ENCODE data around the gene STK31.
"Not testable (repeated sequence)": the region's sequence is repeated elsewhere in the genome, so short reads cannot be mapped to it uniquely, and the experiment has no call there.

The STK31 gene

DNA sequence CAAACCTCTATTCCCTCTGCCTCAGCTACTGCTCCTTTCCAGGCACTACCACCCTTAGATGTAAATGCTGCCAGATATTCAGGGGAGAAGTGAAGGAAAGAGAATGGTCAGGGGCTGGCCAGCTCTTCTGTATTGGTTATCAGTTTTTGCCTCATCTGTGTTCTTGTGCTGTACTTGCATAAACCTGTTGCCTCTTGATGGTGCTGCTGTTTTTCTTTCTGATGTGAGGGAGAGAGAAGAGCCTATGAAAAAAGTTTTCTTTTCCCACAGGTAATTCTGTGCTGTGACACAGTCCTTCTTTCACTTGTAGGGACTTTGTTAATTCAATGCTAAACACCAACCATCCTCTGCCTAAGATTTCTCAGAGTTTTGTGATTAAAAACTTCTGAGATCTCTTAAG is 57.5 kb downstream of the STK31 start:
- no peak for DNase-seq (ENCODE audit: low read depth)
- no peak for TF ChIP-seq CTCF (IDR thresholded peaks at IDR 0.05; ENCODE audit: low read depth, low read length, missing control alignments)
- H3K4me3 ChIP-seq (ENCODE audit: low read depth, low read length), result no peak overlapping the region

- H3K4me3 ChIP-seq (ENCODE audit: low read depth, low read length), result no peak overlapping the region
- DNase-seq (ENCODE audit: low read depth), result no peak
- no peak for TF ChIP-seq CTCF (IDR thresholded peaks at IDR 0.05; ENCODE audit: low read depth, low read length, missing control alignments)
These were observed 58.0 kb downstream of the STK31 start for GRCh38 chr7:23768022-23768421.

GRCh38 chr7:23779185-23779800 is 69.3 kb downstream of the STK31 start:
- not testable (repeated sequence) for DNase-seq (ENCODE audit: low read depth)

GRCh38 chr7:23783115-23783514 is 73.1 kb downstream of the STK31 start:
- no peak for DNase-seq (ENCODE audit: low read depth)
- no peak overlapping the region for H3K4me3 ChIP-seq (ENCODE audit: low read depth, low read length)
- TF ChIP-seq CTCF (IDR thresholded peaks at IDR 0.05; ENCODE audit: low read depth, low read length, missing control alignments), result no peak

More at GRCh38 chr7:23779185-23779800, 69.3 kb downstream of the STK31 start:
- not testable (repeated sequence) for H3K4me3 ChIP-seq (ENCODE audit: low read depth, low read length)

DNA sequence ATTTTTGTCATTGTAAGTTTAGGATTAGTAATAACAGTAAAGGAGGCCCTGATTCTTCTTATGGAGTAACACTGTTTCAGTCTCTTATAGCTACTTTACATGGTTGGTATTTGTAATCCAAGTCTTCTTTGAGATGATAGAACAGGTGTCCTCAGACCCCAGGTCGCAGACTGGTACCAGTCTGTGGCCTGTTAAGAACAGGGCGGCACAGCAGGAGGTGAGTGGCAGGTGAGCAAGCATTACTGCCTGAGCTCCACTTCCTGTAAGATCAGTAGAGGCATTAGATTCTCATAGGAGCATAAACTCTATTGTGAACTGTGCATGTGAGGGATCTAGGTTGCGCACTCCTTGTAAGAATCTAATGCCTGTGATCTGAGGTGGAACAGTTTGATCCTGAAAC is 77.3 kb downstream of the STK31 start:
- no peak overlapping the region for H3K4me3 ChIP-seq (ENCODE audit: low read depth, low read length)
- DNase-seq (ENCODE audit: low read depth), result no peak
- no peak for TF ChIP-seq CTCF (IDR thresholded peaks at IDR 0.05; ENCODE audit: low read depth, low read length, missing control alignments)

- DNase-seq (ENCODE audit: low read depth), result no peak
- H3K4me3 ChIP-seq (ENCODE audit: low read depth, low read length), result no peak overlapping the region
- TF ChIP-seq CTCF (IDR thresholded peaks at IDR 0.05; ENCODE audit: low read depth, low read length, missing control alignments), result no peak
These were observed 78.8 kb downstream of the STK31 start for GRCh38 chr7:23788843-23789242.

GRCh38 chr7:23791721-23792120 is 81.7 kb downstream of the STK31 start:
- TF ChIP-seq CTCF (IDR thresholded peaks at IDR 0.05; ENCODE audit: low read depth, low read length, missing control alignments), result no peak
- H3K4me3 ChIP-seq (ENCODE audit: low read depth, low read length), result no peak overlapping the region
- DNase-seq (ENCODE audit: low read depth), result no peak
